Neural progenitor cell (in vitro differentiated cells): ENCODE data around the gene KCNMA1. TPM values are rescaled to one million over a fixed set of nuclear protein-coding genes. Genes with fewer than 3 reads are reported as not detected.

Source experiments
- DNase-seq: peaks from one replicate; pipeline ENCODE4 v3.0.0-alpha.2; 2016; ENCODE audit warnings: low spot score
- H2AFZ ChIP-seq: fragments of 200-600 bp; sonication (generic); replicated peaks from 2 replicates; pipeline ENCODE4 v1.6.1; 2016; ENCODE audit warnings: antibody characterized with exemption
- H3F3A ChIP-seq: fragments of 200-600 bp; sonication (generic); 2 replicates; pipeline ENCODE4 v1.6.1; 2016; ENCODE audit warnings: antibody characterized with exemption, low read depth
- H3K27ac ChIP-seq: fragments of 200-600 bp; sonication (generic); 2 replicates; pipeline ENCODE4 v1.5.1; 2016; ENCODE audit warnings: mild to moderate bottlenecking
- H3K27me3 ChIP-seq: fragments of 200-600 bp; sonication (generic); 2 replicates; pipeline ENCODE4 v1.6.1; 2016; ENCODE audit warnings: mild to moderate bottlenecking, moderate library complexity
- H3K36me3 ChIP-seq: fragments of 200-600 bp; sonication (generic); 2 replicates; pipeline ENCODE4 v1.5.1; 2016
- H3K4me1 ChIP-seq: fragments of 200-600 bp; sonication (generic); 2 replicates; pipeline ENCODE4 v1.6.1; 2016; ENCODE audit warnings: mixed run types
- H3K4me2 ChIP-seq: fragments of 200-600 bp; sonication (generic); 2 replicates; pipeline ENCODE4 v1.6.1; 2016
- H3K4me3 ChIP-seq: fragments of 200-600 bp; sonication (generic); 2 replicates; pipeline ENCODE4 v1.5.1; 2016
- H3K79me2 ChIP-seq: fragments of 200-600 bp; sonication (generic); 2 replicates; pipeline ENCODE4 v1.6.1; 2016; ENCODE audit warnings: low read depth
- H3K9ac ChIP-seq: fragments of 200-600 bp; sonication (generic); 2 replicates; pipeline ENCODE4 v1.6.1; 2016
- H3K9me3 ChIP-seq: fragments of 200-600 bp; sonication (generic); 2 replicates; pipeline ENCODE4 v1.5.1; 2016; ENCODE audit warnings: low read depth
- H4K20me1 ChIP-seq: fragments of 200-600 bp; sonication (generic); 2 replicates; pipeline ENCODE4 v1.6.1; 2016; ENCODE audit warnings: low read depth
- H3K27ac Mint-ChIP-seq: 3 replicates; pipeline ENCODE4 v1.8.0; 2021; ENCODE audit warnings: mixed read lengths
- H3K27me3 Mint-ChIP-seq: 2 replicates; pipeline ENCODE4 v1.8.0; 2022; ENCODE audit warnings: low read depth, mild to moderate bottlenecking, inconsistent platforms, moderate library complexity, mixed read lengths; ENCODE audit not compliant: insufficient read depth
- H3K36me3 Mint-ChIP-seq: 3 replicates; pipeline ENCODE4 v1.8.0; 2021; ENCODE audit warnings: mixed read lengths
- H3K4me1 Mint-ChIP-seq: 3 replicates; pipeline ENCODE4 v1.8.0; 2021; ENCODE audit warnings: mixed read lengths
- H3K4me3 Mint-ChIP-seq: 3 replicates; pipeline ENCODE4 v1.8.0; 2021; ENCODE audit warnings: mild to moderate bottlenecking, moderate library complexity, mixed read lengths
- H3K9me3 Mint-ChIP-seq: 3 replicates; pipeline ENCODE4 v1.8.0; 2020; ENCODE audit warnings: mixed read lengths
- CTCF ChIP-seq: fragments of 200-600 bp; sonication (generic); IDR thresholded peaks from 2 replicates; pipeline ENCODE4 v1.5.1; 2017; ENCODE audit warnings: antibody characterized with exemption, mild to moderate bottlenecking
- EZH2 ChIP-seq: fragments of 200-600 bp; sonication (generic); IDR thresholded peaks from 2 replicates; pipeline ENCODE4 v1.6.1; 2017; ENCODE audit warnings: antibody characterized with exemption, mild to moderate bottlenecking, moderate library complexity
- EZH2phosphoT487 ChIP-seq: fragments of 200-600 bp; sonication (generic); IDR thresholded peaks from 2 replicates; pipeline ENCODE4 v1.6.1; 2017; ENCODE audit warnings: antibody characterized with exemption
- total RNA-seq: library from RNA; depleted of rRNA; stranded (reverse); fragments of >200 nt; gene quantifications from 2 replicates; pipeline ENCODE4 v1.2.3, GENCODE V29; 2015; ENCODE audit warnings: low replicate concordance

The KCNMA1 gene
- total RNA-seq, 1 donor from 2014 or later = 2.4 TPM

GRCh38 chr10:77419979-77420378, 217.6 kb downstream of the KCNMA1 start:
- H4K20me1 ChIP-seq = no peaks in the 10 kb centered on the region
- H3K9me3 ChIP-seq = no peaks in the 10 kb centered on the region
- no peak overlapping the region for H3K27ac ChIP-seq
- Mint-ChIP-seq H3K27me3 (peaks cover 4% of the 10 kb centered on the region), H3K9me3 (peaks cover 2% of the 10 kb centered on the region), H3K36me3 (no peaks in the 10 kb centered on the region), H3K4me3 (no peak overlapping the region), H3K27ac (no peak overlapping the region), H3K4me1 (peaks cover 9% of the 10 kb centered on the region)
- TF ChIP-seq EZH2phosphoT487 = no peak
- no peak for TF ChIP-seq CTCF
- no peak for TF ChIP-seq EZH2
- no peak overlapping the region for H3K4me3 ChIP-seq
- no peaks in the 10 kb centered on the region for H3K36me3 ChIP-seq
- no peaks in the 10 kb centered on the region for H3F3A ChIP-seq
- no peak overlapping the region for H2AFZ ChIP-seq
- no peaks in the 10 kb centered on the region for H3K27me3 ChIP-seq
- H3K4me2 ChIP-seq = no peak overlapping the region
- peaks cover 3% of the 10 kb centered on the region for H3K4me1 ChIP-seq
- H3K9ac ChIP-seq = no peak overlapping the region
- no peaks in the 10 kb centered on the region for H3K79me2 ChIP-seq
- DNase-seq = no peak

GRCh38 chr10:77419056-77419455, 218.6 kb downstream of the KCNMA1 start:
- Histone ChIP-seq H3K36me3 (no peaks in the 10 kb centered on the region), H3K9me3 (no peaks in the 10 kb centered on the region), H3K4me1 (peaks cover 3% of the 10 kb centered on the region), H3K9ac (no peak overlapping the region), H3K4me3 (no peak overlapping the region), H4K20me1 (no peaks in the 10 kb centered on the region), H2AFZ (no peak overlapping the region), H3K4me2 (no peak overlapping the region), H3K27me3 (no peaks in the 10 kb centered on the region), H3F3A (no peaks in the 10 kb centered on the region), H3K27ac (no peak overlapping the region), H3K79me2 (no peaks in the 10 kb centered on the region)
- Mint-ChIP-seq H3K4me1 (peaks cover 13% of the 10 kb centered on the region), H3K9me3 (no peaks in the 10 kb centered on the region), H3K27ac (no peak overlapping the region), H3K27me3 (peaks cover 6% of the 10 kb centered on the region), H3K4me3 (no peak overlapping the region), H3K36me3 (no peaks in the 10 kb centered on the region)
- TF ChIP-seq CTCF (no peak), EZH2 (no peak), EZH2phosphoT487 (no peak)
- DNase-seq = no peak

- no peak overlapping the region for H3K4me3 ChIP-seq
- H2AFZ ChIP-seq = no peak overlapping the region
- DNase-seq = no peak
- Mint-ChIP-seq H3K27me3 (peaks cover 6% of the 10 kb centered on the region), H3K4me3 (no peak overlapping the region), H3K36me3 (no peaks in the 10 kb centered on the region), H3K4me1 (peaks cover 17% of the 10 kb centered on the region), H3K27ac (no peak overlapping the region), H3K9me3 (no peaks in the 10 kb centered on the region)
- H3K36me3 ChIP-seq = no peaks in the 10 kb centered on the region
- H3K9me3 ChIP-seq = no peaks in the 10 kb centered on the region
- H3K9ac ChIP-seq = no peak overlapping the region
- no peak overlapping the region for H3K27ac ChIP-seq
- H3K79me2 ChIP-seq = no peaks in the 10 kb centered on the region
- no peak overlapping the region for H3K4me2 ChIP-seq
- TF ChIP-seq CTCF (no peak), EZH2 (no peak)
- no peaks in the 10 kb centered on the region for H4K20me1 ChIP-seq
- H3K27me3 ChIP-seq = no peaks in the 10 kb centered on the region
- H3K4me1 ChIP-seq = peaks cover 11% of the 10 kb centered on the region
- H3F3A ChIP-seq = no peaks in the 10 kb centered on the region
Measured at GRCh38 chr10:77417806-77418640, 219.6 kb downstream of the KCNMA1 start.
